Measurements from ENCODE around the gene TRIM34. TPM values are rescaled to one million over a fixed set of nuclear protein-coding genes. Genes with fewer than 3 reads are reported as not detected.

Gene TRIM34
- total RNA-seq, 2 donors from 2014 or later = 6.2 to 7.8 TPM

GRCh38 chr11:5591613-5592012, 33.2 kb upstream of the TRIM34 start:
- Histone ChIP-seq H3K4me3 (no peak overlapping the region), H3K9me3 (no peaks in the 10 kb centered on the region), H3K9ac (ENCODE audit: low read depth in 2 of 2, low read length in 2 of 2) (no peak overlapping the region), H3K36me3 (no peaks in the 10 kb centered on the region), H3K27ac (no peak overlapping the region), H3K4me1 (no peaks in the 10 kb centered on the region), H3K27me3 (no peaks in the 10 kb centered on the region)
- no peak for DNase-seq
- no peak for TF ChIP-seq CTCF (IDR thresholded peaks at IDR 0.05)
- intact Hi-C loops (cut with DNase I) = no loop called here

- TF ChIP-seq CTCF (IDR thresholded peaks at IDR 0.05) = no peak
- Histone ChIP-seq H3K9ac (ENCODE audit: low read depth in 2 of 2, low read length in 2 of 2) (no peak overlapping the region), H3K36me3 (no peaks in the 10 kb centered on the region), H3K27me3 (no peaks in the 10 kb centered on the region), H3K4me3 (no peak overlapping the region), H3K27ac (no peak overlapping the region), H3K4me1 (no peaks in the 10 kb centered on the region), H3K9me3 (no peaks in the 10 kb centered on the region)
- intact Hi-C loops (cut with DNase I) = no loop called here
- no peak for DNase-seq
These were observed 32.2 kb upstream of the TRIM34 start for GRCh38 chr11:5592615-5593014.

- Histone ChIP-seq H3K27me3 (no peaks in the 10 kb centered on the region), H3K4me1 (no peaks in the 10 kb centered on the region), H3K27ac (no peak overlapping the region), H3K9me3 (no peaks in the 10 kb centered on the region), H3K36me3 (no peaks in the 10 kb centered on the region), H3K4me3 (no peak overlapping the region), H3K9ac (ENCODE audit: low read depth in 2 of 2, low read length in 2 of 2) (no peak overlapping the region)
- DNase-seq = no peak
- no peak for TF ChIP-seq CTCF (IDR thresholded peaks at IDR 0.05)
- intact Hi-C loops (cut with DNase I) = no loop called here
These were observed 31.7 kb upstream of the TRIM34 start for GRCh38 chr11:5593146-5593545.

GRCh38 chr11:5596607-5597201, 28.1 kb upstream of the TRIM34 start, which contains the start of gene TRIM6:
TSS of gene TRIM6 (plus strand) at chr11:5596637. CDS start at chr11:5596898, 261 bp downstream.
- no peak for TF ChIP-seq CTCF (IDR thresholded peaks at IDR 0.05)
- Histone ChIP-seq H3K27ac (no peak within 1 kb of the TSS), H3K9me3 (no peaks in the 10 kb centered on the region), H3K4me1 (no peaks in the 10 kb centered on the region), H3K27me3 (no peaks in the 10 kb centered on the region), H3K9ac (ENCODE audit: low read depth in 2 of 2, low read length in 2 of 2) (peak within 1 kb of the TSS; percentile 41 to 65), H3K36me3 (no peaks in the 10 kb centered on the region), H3K4me3 (peak within 1 kb of the TSS; percentile 34)
- intact Hi-C loops (cut with DNase I) = no loop called here
- DNase-seq = peak; percentile 54

GRCh38 chr11:5597953-5598352, 26.8 kb upstream of the TRIM34 start:
- Histone ChIP-seq H3K4me1 (no peaks in the 10 kb centered on the region), H3K9me3 (no peaks in the 10 kb centered on the region), H3K4me3 (no peak overlapping the region), H3K36me3 (no peaks in the 10 kb centered on the region), H3K27me3 (no peaks in the 10 kb centered on the region), H3K9ac (ENCODE audit: low read depth in 2 of 2, low read length in 2 of 2) (no peak overlapping the region), H3K27ac (no peak overlapping the region)
- TF ChIP-seq CTCF (IDR thresholded peaks at IDR 0.05) = no peak
- intact Hi-C loops (cut with DNase I) = no loop called here
- no peak for DNase-seq
